ENCODE results near the gene KLF11.

KLF11 gene

DNA sequence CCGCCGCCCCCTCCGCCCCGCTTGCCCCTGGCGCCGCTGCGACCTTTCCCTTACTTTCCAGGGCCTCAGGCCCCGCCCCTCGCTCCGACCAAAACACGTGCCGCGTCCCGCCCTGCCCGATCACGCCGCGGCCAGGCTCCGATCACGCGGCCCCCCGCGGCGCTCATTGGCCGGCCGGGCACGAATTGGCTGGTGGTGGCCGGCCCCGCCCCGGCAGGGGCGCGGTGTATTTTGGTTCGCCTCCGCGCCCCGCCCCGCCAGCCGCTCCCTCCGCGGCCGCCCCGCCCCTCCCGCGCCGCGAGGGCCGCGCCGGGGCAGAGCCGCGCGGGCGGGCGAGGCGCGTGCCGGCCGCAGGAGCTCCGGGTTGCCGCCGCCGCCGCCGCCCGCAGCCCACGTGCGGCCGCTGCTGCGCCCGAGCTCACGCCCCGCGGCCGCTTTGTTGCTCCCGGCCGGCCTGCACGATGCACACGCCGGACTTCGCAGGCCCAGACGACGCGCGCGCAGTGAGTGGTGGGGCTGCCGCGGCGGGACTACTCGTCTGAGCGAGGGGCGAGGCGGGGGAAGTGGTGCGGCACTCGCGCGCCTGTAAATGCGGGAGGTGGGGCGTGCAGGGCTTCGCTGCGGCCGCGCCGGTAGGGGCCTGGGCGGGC is at the start of gene KLF11:
Gene KLF11, plus strand, starts transcription at position 295 of the 650 bp plus-strand sequence. Its CDS starts 167 bp downstream, at position 462.
- H3K27me3 ChIP-seq (ENCODE audit: insufficient read depth, low read length) = no peaks in the 10 kb centered on the region
- no peaks in the 10 kb centered on the region for H3K9me3 ChIP-seq (ENCODE audit: low read length)
- peaks cover 16% of the 10 kb centered on the region for H3K36me3 ChIP-seq (ENCODE audit: insufficient read depth, low read length)
- H2AFZ ChIP-seq (ENCODE audit: low read depth, low read length) = peak within 1 kb of the TSS; percentile 52
- H3K4me1 ChIP-seq (ENCODE audit: insufficient read depth, low read length) = peaks cover 13% of the 10 kb centered on the region
- H3K4me3 ChIP-seq (ENCODE audit: low read length) = peak within 1 kb of the TSS; percentile 75

DNA sequence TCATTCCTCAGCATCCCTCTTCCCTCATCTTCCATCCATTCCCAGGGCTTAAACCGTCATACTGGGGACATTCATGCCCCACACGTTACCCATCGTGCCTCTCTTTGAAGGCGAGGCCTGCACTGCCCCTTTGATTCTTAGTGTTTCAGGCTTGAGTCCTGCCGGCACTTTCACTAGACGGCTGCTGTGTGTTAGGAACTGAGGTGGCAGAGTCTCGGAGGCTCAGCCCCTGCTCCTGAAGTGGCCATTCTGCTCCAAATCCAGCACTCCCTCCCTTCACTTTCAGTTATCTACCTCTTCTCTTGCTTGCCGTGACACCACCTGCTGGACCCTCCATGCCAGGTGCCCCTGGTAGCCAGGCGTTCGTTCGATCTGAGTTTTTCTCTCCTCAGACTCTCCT is 48.9 kb upstream of the KLF11 start:
- Histone ChIP-seq H3K9me3 (ENCODE audit: low read length) (no peaks in the 10 kb centered on the region), H3K4me3 (ENCODE audit: low read length) (no peak overlapping the region), H3K4me1 (ENCODE audit: insufficient read depth, low read length) (no peaks in the 10 kb centered on the region), H3K36me3 (ENCODE audit: insufficient read depth, low read length) (peaks cover 8% of the 10 kb centered on the region), H3K27me3 (ENCODE audit: insufficient read depth, low read length) (no peaks in the 10 kb centered on the region), H2AFZ (ENCODE audit: low read depth, low read length) (no peak overlapping the region)

DNA sequence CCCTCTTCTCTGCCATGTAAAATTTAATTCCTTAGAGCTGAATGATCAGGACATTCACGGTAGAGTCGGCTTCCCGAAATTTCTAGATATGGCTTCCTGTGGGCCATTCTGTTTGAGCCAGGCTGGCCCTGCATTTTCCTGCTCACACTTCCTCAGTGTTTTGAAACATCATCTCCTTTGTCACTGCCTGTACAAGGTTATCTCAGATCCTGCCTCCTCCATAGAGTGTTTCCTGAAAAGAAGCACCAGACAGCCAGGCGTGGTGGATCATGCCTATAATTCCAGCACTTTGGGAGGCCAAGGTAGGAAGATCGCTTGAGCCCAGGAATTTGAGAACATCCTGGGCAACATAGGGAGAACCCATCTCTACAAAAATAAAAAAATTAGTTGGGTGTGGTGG is 48.3 kb upstream of the KLF11 start:
- Histone ChIP-seq H3K4me1 (ENCODE audit: insufficient read depth, low read length) (no peaks in the 10 kb centered on the region), H3K9me3 (ENCODE audit: low read length) (no peaks in the 10 kb centered on the region), H2AFZ (ENCODE audit: low read depth, low read length) (no peak overlapping the region), H3K36me3 (ENCODE audit: insufficient read depth, low read length) (peaks cover 8% of the 10 kb centered on the region), H3K4me3 (ENCODE audit: low read length) (no peak overlapping the region), H3K27me3 (ENCODE audit: insufficient read depth, low read length) (no peaks in the 10 kb centered on the region)

DNA sequence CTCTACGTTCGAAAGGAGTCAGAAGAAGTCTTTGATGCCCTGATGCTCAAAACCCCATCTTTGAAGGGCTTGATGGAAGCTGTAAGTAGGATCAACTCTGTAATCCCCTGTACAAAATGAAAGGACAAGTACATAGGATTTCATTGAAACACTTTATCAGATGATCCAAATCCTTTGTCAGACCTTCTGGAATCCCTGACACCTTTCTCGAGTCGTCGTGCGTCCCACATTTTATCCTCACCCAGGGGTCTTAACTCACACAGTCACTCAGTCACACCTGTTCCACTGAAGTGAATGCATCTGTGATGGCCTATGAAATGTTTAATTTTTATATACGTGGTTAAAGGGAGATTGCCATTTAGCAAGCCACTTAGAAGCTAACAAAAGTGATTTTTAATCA is 47.0 kb upstream of the KLF11 start:
- Histone ChIP-seq H3K36me3 (ENCODE audit: insufficient read depth, low read length) (peaks cover 8% of the 10 kb centered on the region), H3K27me3 (ENCODE audit: insufficient read depth, low read length) (no peaks in the 10 kb centered on the region), H3K4me1 (ENCODE audit: insufficient read depth, low read length) (no peaks in the 10 kb centered on the region), H3K4me3 (ENCODE audit: low read length) (no peak overlapping the region), H2AFZ (ENCODE audit: low read depth, low read length) (no peak overlapping the region), H3K9me3 (ENCODE audit: low read length) (no peaks in the 10 kb centered on the region)

DNA sequence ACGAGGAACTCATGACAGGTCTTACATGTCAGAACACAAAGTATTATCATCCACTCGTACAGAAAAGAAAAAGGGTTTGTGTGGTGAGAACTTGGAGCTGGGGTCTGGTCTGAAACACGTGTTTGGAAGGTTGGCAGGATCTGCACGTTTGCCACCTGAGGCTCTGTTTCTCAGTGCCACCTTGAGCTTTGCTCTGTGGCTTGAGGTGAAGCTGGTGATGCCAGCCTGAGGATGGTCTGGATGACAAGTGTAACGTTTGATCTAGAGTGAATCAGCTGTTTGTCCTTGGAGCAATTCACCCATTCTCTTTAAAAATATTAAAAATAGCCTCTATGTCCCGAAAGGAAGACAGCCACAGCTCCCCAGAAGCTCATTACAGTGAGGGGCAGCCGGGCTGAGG is 45.4 kb upstream of the KLF11 start:
- H3K27me3 ChIP-seq (ENCODE audit: insufficient read depth, low read length) = no peaks in the 10 kb centered on the region
- no peaks in the 10 kb centered on the region for H3K4me1 ChIP-seq (ENCODE audit: insufficient read depth, low read length)
- H2AFZ ChIP-seq (ENCODE audit: low read depth, low read length) = no peak overlapping the region
- no peaks in the 10 kb centered on the region for H3K9me3 ChIP-seq (ENCODE audit: low read length)
- no peak overlapping the region for H3K4me3 ChIP-seq (ENCODE audit: low read length)
- peaks cover 8% of the 10 kb centered on the region for H3K36me3 ChIP-seq (ENCODE audit: insufficient read depth, low read length)

DNA sequence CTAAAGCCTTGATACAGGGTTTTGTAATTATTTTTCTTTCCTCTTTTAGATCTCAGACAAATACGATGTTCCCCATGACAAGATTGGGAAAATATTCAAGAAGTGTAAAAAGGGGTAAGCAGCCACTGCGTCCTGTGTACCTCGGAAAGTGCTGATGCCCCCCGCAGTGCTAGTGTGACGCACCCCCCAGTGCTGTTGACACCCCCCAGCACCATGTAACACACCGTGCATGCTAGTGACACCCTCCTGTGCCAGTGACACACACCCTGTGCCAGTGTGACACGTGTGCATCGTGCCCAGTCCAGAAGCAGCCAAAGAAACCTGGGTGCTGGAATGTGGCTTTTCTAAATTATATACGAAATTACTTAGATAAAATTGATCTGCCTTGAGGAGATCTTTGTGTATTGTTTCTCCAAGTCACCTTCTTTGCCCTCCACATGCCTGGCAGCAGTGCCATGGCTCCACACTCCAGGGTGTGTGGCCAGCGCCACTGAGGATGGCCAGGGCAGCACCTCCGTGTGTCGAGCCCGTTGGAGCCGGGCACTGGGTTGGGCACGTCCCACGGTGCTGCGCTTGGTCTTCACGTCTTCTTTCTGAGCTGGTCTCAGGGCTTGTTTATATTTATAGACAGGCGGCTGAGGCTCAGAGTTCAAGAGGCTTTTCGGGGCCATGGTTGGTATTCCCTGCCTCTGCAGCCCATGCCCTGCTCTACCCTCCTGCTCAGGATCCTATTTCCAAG is 44.3 kb upstream of the KLF11 start:
- H3K4me3 ChIP-seq (ENCODE audit: low read length) = no peak overlapping the region
- no peaks in the 10 kb centered on the region for H3K27me3 ChIP-seq (ENCODE audit: insufficient read depth, low read length)
- no peaks in the 10 kb centered on the region for H3K4me1 ChIP-seq (ENCODE audit: insufficient read depth, low read length)
- H2AFZ ChIP-seq (ENCODE audit: low read depth, low read length) = no peak overlapping the region
- H3K36me3 ChIP-seq (ENCODE audit: insufficient read depth, low read length) = peaks cover 8% of the 10 kb centered on the region
- H3K9me3 ChIP-seq (ENCODE audit: low read length) = no peaks in the 10 kb centered on the region

DNA sequence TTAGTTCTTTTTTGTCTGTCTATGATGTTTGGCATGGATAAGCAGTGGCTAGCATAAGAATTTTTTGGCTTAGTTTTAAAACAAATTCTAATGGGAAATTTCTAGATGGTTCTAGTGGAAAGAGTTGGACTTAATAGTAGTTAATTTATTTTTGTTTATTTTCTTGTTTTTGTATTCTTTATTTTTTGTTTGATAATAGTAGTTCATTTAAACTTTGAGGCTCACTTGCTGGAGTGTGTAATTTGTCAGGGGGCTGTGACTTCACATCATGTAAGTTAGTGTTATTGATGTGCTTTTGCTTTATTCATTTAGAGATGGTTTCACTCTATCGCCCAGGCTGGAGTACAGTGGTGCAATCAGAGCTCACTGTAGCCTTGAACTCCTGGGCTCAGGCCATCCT is 43.7 kb upstream of the KLF11 start:
- Histone ChIP-seq H2AFZ (ENCODE audit: low read depth, low read length) (no peak overlapping the region), H3K4me1 (ENCODE audit: insufficient read depth, low read length) (no peaks in the 10 kb centered on the region), H3K4me3 (ENCODE audit: low read length) (no peak overlapping the region), H3K27me3 (ENCODE audit: insufficient read depth, low read length) (no peaks in the 10 kb centered on the region), H3K9me3 (ENCODE audit: low read length) (no peaks in the 10 kb centered on the region), H3K36me3 (ENCODE audit: insufficient read depth, low read length) (peaks cover 8% of the 10 kb centered on the region)

DNA sequence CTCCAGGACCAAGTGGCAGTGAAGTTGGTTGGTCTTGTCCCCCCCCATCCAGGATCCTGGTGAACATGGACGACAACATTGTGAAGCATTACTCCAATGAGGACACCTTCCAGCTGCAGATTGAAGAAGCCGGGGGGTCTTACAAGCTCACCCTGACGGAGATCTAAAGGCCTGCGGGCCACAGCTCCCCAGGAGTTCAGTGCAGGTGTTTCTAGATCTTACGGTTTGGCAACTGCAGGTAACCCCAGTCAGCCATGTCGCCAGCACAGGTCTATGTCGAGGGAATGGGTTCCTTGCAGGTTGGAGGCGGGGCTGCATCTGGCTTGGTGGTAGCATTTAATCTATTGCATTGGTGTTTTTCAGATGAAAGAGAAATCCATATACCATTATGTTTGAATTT is 42.8 kb upstream of the KLF11 start:
- Histone ChIP-seq H3K36me3 (ENCODE audit: insufficient read depth, low read length) (peaks cover 8% of the 10 kb centered on the region), H3K9me3 (ENCODE audit: low read length) (no peaks in the 10 kb centered on the region), H3K27me3 (ENCODE audit: insufficient read depth, low read length) (no peaks in the 10 kb centered on the region), H2AFZ (ENCODE audit: low read depth, low read length) (no peak overlapping the region), H3K4me1 (ENCODE audit: insufficient read depth, low read length) (no peaks in the 10 kb centered on the region), H3K4me3 (ENCODE audit: low read length) (no peak overlapping the region)

DNA sequence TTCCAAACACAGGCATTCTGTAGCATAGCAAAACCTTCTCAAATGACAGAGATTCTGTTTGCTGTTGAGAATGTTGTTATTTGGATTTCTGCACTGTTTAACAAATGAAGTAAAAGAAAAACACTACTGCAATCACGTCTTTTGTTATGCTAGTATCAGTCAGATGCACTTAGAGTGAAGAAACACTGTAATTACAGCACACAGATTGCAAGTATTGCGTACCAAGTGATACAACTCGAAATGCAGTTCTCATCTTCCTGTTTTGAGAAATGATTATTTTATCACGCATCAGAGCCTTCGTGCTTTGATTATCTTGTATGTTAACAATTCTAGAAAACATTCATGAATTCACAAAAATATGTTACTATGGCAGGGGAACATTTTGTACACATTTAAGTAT is 41.8 kb upstream of the KLF11 start:
- H3K4me1 ChIP-seq (ENCODE audit: insufficient read depth, low read length) = peaks cover 1% of the 10 kb centered on the region
- H2AFZ ChIP-seq (ENCODE audit: low read depth, low read length) = no peak overlapping the region
- H3K4me3 ChIP-seq (ENCODE audit: low read length) = no peak overlapping the region
- H3K36me3 ChIP-seq (ENCODE audit: insufficient read depth, low read length) = peaks cover 3% of the 10 kb centered on the region
- H3K27me3 ChIP-seq (ENCODE audit: insufficient read depth, low read length) = no peaks in the 10 kb centered on the region
- no peaks in the 10 kb centered on the region for H3K9me3 ChIP-seq (ENCODE audit: low read length)

DNA sequence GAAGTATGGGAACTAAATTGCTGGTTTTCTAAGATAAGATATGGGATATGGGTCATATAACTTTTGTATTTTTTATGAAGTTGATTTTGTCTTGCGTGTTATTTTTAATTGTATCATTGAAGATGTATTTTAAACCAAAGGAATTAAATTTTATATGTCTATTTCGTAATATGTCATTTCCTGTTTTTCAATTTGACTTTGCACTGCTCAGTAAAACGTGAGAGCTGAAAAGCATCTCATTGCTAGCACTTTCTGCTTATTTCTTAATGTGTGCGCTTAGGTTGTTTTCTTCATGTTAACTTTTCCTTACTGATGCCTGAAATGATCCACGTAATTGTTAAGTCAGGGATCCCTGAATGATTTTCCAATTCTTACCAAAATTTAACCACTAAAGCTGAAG is 41.2 kb upstream of the KLF11 start:
- Histone ChIP-seq H2AFZ (ENCODE audit: low read depth, low read length) (no peak overlapping the region), H3K4me1 (ENCODE audit: insufficient read depth, low read length) (peaks cover 4% of the 10 kb centered on the region), H3K4me3 (ENCODE audit: low read length) (no peak overlapping the region), H3K27me3 (ENCODE audit: insufficient read depth, low read length) (no peaks in the 10 kb centered on the region), H3K36me3 (ENCODE audit: insufficient read depth, low read length) (peaks cover 3% of the 10 kb centered on the region), H3K9me3 (ENCODE audit: low read length) (no peaks in the 10 kb centered on the region)

DNA sequence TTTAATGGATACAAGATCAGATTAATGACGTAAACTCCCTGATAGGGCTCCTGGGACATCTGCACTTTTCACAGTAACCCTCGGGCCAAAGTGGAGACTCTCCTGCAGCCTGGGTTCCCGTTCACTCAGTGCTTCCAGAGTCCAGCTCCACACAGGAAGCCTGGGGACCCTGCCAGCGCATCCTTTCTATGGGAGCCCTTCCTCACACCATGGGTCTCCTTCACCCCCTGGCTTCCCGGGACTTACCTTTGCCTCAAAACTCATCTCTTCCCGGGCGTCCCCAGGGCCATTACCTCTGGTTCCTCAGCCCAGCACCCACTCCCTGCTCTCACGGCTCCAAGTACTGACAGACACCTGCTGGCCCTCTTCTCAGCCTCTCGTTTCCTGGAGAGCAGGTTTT is 40.7 kb upstream of the KLF11 start:
- Histone ChIP-seq H3K27me3 (ENCODE audit: insufficient read depth, low read length) (no peaks in the 10 kb centered on the region), H3K36me3 (ENCODE audit: insufficient read depth, low read length) (peaks cover 3% of the 10 kb centered on the region), H3K4me3 (ENCODE audit: low read length) (no peak overlapping the region), H3K4me1 (ENCODE audit: insufficient read depth, low read length) (peaks cover 4% of the 10 kb centered on the region), H3K9me3 (ENCODE audit: low read length) (no peaks in the 10 kb centered on the region), H2AFZ (ENCODE audit: low read depth, low read length) (no peak overlapping the region)

DNA sequence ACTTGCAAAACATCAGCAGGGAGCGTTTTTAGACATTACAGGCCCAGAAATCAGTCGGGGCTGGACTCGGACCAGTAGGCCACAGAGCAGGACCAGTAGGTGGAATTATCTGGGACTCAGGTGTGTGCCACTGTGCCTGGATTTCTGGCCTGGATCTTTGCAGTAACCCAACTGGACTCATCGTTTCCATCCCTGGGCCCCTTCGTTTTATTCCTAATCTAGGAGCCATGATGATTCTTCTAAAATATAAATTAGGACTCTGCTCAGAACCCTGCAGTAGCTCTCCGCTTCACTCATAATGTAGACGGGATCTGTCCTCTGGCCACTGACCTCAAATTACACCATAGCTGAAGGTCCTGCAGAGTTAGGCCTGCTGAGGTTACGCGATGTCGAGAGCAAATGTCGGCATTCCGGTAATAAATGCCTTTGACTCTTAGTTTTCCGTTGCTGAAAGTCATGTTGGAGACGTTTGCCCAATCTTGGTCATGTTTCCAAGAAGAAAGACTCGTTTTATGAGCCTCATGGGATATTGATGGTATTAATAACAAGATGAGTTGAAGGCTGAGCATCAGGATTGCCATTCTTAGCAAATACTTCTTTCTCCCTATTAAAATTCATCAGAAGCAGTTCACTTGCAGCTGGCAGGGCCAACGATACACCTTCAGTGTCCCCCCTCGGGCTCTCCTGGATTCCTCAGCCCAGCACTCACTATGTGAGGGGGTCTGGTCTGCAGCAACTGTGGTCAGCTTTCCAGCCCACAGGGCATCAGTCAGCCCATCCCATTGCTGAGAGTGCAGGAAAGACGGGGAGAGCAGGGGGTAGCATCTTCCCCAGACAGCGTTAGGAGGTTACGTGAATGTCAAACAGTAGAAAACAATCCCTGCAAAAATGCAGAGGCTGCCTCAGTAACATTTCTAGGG is 39.9 kb upstream of the KLF11 start:
- no peaks in the 10 kb centered on the region for H3K9me3 ChIP-seq (ENCODE audit: low read length)

DNA sequence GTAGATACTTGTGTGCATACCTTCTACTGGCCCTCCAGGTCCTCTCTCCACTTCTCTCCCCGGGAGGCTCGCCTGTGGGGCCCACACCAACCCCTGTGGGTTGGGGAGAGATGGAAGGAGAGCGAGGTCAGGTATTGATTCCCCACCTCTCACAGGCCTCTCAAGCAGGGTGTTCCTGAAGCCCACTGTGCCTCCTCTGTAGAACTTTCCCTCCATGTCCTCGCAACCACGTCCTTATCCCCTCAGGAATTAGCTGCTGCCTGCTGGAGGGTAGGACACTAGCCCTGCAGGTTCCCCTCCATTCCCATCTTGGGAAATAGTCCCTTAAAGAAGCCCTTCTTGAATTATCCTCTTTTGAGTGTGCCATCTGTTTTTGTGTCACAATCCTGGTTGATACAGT is 38.9 kb upstream of the KLF11 start:
- Histone ChIP-seq H2AFZ (ENCODE audit: low read depth, low read length) (no peak overlapping the region), H3K27me3 (ENCODE audit: insufficient read depth, low read length) (no peaks in the 10 kb centered on the region), H3K4me1 (ENCODE audit: insufficient read depth, low read length) (peaks cover 4% of the 10 kb centered on the region), H3K36me3 (ENCODE audit: insufficient read depth, low read length) (no peaks in the 10 kb centered on the region), H3K9me3 (ENCODE audit: low read length) (no peaks in the 10 kb centered on the region), H3K4me3 (ENCODE audit: low read length) (no peak overlapping the region)

More for the DNA sequence above, 39.9 kb upstream of the KLF11 start:
- Histone ChIP-seq H2AFZ (ENCODE audit: low read depth, low read length) (no peak overlapping the region), H3K36me3 (ENCODE audit: insufficient read depth, low read length) (peaks cover 3% of the 10 kb centered on the region), H3K27me3 (ENCODE audit: insufficient read depth, low read length) (no peaks in the 10 kb centered on the region), H3K4me3 (ENCODE audit: low read length) (no peak overlapping the region), H3K4me1 (ENCODE audit: insufficient read depth, low read length) (peaks cover 4% of the 10 kb centered on the region)
